Left lung (tissue), 10 donors: ENCODE data around the gene TRIM56. TPM values are rescaled to one million over a fixed set of nuclear protein-coding genes. Genes with fewer than 3 reads are reported as not detected.

Source experiments
- ATAC-seq: fragments of 200-7000 bp; cut with Tn5 transposase; one replicate; pipeline ENCODE4 v1.9.1; 2020; ENCODE audit warnings: moderate library complexity
- DNase-seq, 4 donors: peaks; one replicate each; pipeline ENCODE4 v3.0.0-alpha.2; 2013 to 2020
- H3K27ac ChIP-seq, 2 donors: fragments of 200-600 bp; sonication (generic) in 1 of 2; one replicate each; pipeline versions ENCODE4 v1.5.0 to v1.8.0; 2020 to 2021
- H3K27me3 ChIP-seq, 2 donors: fragments of 200-600 bp; sonication (generic) in 1 of 2; one replicate each; pipeline versions ENCODE4 v1.5.0 to v1.8.0; 2020 to 2021
- H3K36me3 ChIP-seq, 2 donors: fragments of 200-600 bp; sonication (generic) in 1 of 2; one replicate each; pipeline versions ENCODE4 v1.5.0 to v1.8.0; 2020 to 2021
- H3K4me1 ChIP-seq, 2 donors: fragments of 200-600 bp; one replicate each; pipeline ENCODE4 v1.8.0; 2021
- H3K4me3 ChIP-seq, 2 donors: fragments of 200-600 bp; sonication (generic) in 1 of 2; one replicate each; pipeline versions ENCODE4 v1.5.0 to v1.8.0; 2020 to 2021; ENCODE audit warnings: mild to moderate bottlenecking in 1 of 2
- H3K9me3 ChIP-seq, 2 donors: fragments of 200-600 bp; sonication (generic) in 1 of 2; one replicate each; pipeline versions ENCODE4 v1.5.0 to v1.8.0; 2020 to 2021
- CTCF ChIP-seq, 2 donors: fragments of 200-600 bp; sonication (generic) in 1 of 2; IDR thresholded peaks; one replicate each; pipeline versions ENCODE4 v1.5.0 to v1.8.0; 2021; ENCODE audit warnings: antibody characterized with exemption in 2 of 2
- intact Hi-C, 2 donors: fragments of 100-400 bp; cut with DNase I; formaldehyde crosslinking; loops; one replicate each; pipeline versions ENCODE4 v1.11.2 to v1.14.2; 2022
- polyA plus RNA-seq, 6 donors: library from polyadenylated mRNA; unstranded; fragments of 120-200 nt; gene quantifications; one replicate each; pipeline ENCODE4 v1.2.1, GENCODE V29; 2013; ENCODE audit not compliant: insufficient read length in 6 of 6
- total RNA-seq, 2 donors: library from RNA; stranded (reverse); fragmentation: NEBNext Ultra II Directional; extraction: Animal tissue kit (Norgen Biotek cat#: 25700); gene quantifications; one replicate each; pipeline ENCODE4 v1.2.1, GENCODE V29; 2021
- donor health status: DM: no; HTN: yes; CAD: no.
- donor health status: DM: no; HTN: no; CAD: no.

TRIM56 gene
- total and polyA plus RNA-seq, 8 donors, result 23.4 to 55.6 (median 26.9) TPM

- Histone ChIP-seq H3K27me3 (no peaks in the 10 kb centered on the region), H3K27ac (no peak overlapping the region), H3K9me3 (no peaks in the 10 kb centered on the region), H3K4me1 (peaks cover 7 to 47% of the 10 kb centered on the region in 2 donors), H3K4me3 (no peak overlapping the region), H3K36me3 (peaks cover 0 to 12% of the 10 kb centered on the region in 2 donors)
- DNase-seq (no peak), ATAC-seq (no peak)
- intact Hi-C loops, result loop anchor here in 1 of 2 donors (10.0 kb wide), 1 partner anchor 144 kb away; no protein-coding TSS in a partner anchor
- TF ChIP-seq CTCF (IDR thresholded peaks at IDR 0.05), result no peak
Observed at GRCh38 chr7:101140746-101141382, 55.6 kb downstream of the TRIM56 start.

Other genes starting within 250 kb of the TRIM56 start
- gene SLC12A9, start 232.8 kb upstream of the TRIM56 start, total RNA-seq, result 10 to 100 TPM; 35.7 to 49.9 TPM
- gene SLC12A9, start 232.8 kb upstream of the TRIM56 start, polyA plus RNA-seq, result 10 to 100 TPM; 32.2 to 53.7 (median 40.8) TPM
- gene TRIP6, start 218.1 kb upstream of the TRIM56 start, total RNA-seq, result 10 to 100 TPM; 72.9 to 84.9 TPM
- gene TRIP6, start 218.1 kb upstream of the TRIM56 start, polyA plus RNA-seq, result 10 to 100 TPM; 61.5 to 96.6 (median 76.2) TPM
- gene SRRT, start 210.4 kb upstream of the TRIM56 start, total RNA-seq, result 100 to 1,000 TPM in 1 of 2 donors, 10 to 100 TPM in 1; 91.4 to 119 TPM
- 100 to 1,000 TPM; 155 to 232 (median 177) TPM for gene SRRT, start 210.4 kb upstream of the TRIM56 start, polyA plus RNA-seq
- gene UFSP1, start 195.8 kb upstream of the TRIM56 start, total RNA-seq, result 1 to 10 TPM; 1.8 to 4.4 TPM
- 1 to 10 TPM in 4 of 6 donors, under 1 TPM in 2; 0.87 to 2.1 (median 1.6) TPM for gene UFSP1, start 195.8 kb upstream of the TRIM56 start, polyA plus RNA-seq
- gene ACHE, start 189.6 kb upstream of the TRIM56 start, total RNA-seq, result 1 to 10 TPM; 2.4 to 3.3 TPM
- 1 to 10 TPM; 1.6 to 4.5 (median 2.7) TPM for gene ACHE, start 189.6 kb upstream of the TRIM56 start, polyA plus RNA-seq
- 1 to 10 TPM; 2.9 to 3.6 TPM for gene MUC3A, start 135.9 kb upstream of the TRIM56 start, total RNA-seq
- gene MUC3A, start 135.9 kb upstream of the TRIM56 start, polyA plus RNA-seq, result under 1 TPM; 0.37 to 0.67 (median 0.58) TPM
- gene MUC12, start 115.9 kb upstream of the TRIM56 start, total RNA-seq, result 1 to 10 TPM in 1 of 2 donors, under 1 TPM in 1; 0.44 to 1.7 TPM
- gene MUC12, start 115.9 kb upstream of the TRIM56 start, polyA plus RNA-seq, result 1 to 10 TPM in 3 of 6 donors, under 1 TPM in 3; 0.45 to 2.0 (median 1.2) TPM
- under 1 TPM in 1 of 2 donors, not detected in 1; 0.05 TPM for gene MUC17, start 65.4 kb upstream of the TRIM56 start, total RNA-seq
- gene MUC17, start 65.4 kb upstream of the TRIM56 start, polyA plus RNA-seq, result under 1 TPM in 1 of 6 donors, not detected in 5; 0.46 TPM
- gene SERPINE1, start 41.6 kb downstream of the TRIM56 start, total RNA-seq, result 10 to 100 TPM; 59.4 to 80.5 TPM
- gene SERPINE1, start 41.6 kb downstream of the TRIM56 start, polyA plus RNA-seq, result 1 to 10 TPM; 2.5 to 6.5 (median 3.9) TPM
- gene AP1S1, start 69.0 kb downstream of the TRIM56 start, total RNA-seq, result 10 to 100 TPM; 39.4 to 48.7 TPM
- gene AP1S1, start 69.0 kb downstream of the TRIM56 start, polyA plus RNA-seq, result 10 to 100 TPM; 83.9 to 92.6 (median 85.8) TPM
- not detected for gene VGF, start 80.1 kb downstream of the TRIM56 start, total RNA-seq
- 1 to 10 TPM in 2 of 6 donors, under 1 TPM in 4; 0.82 to 1.4 (median 0.95) TPM for gene VGF, start 80.1 kb downstream of the TRIM56 start, polyA plus RNA-seq
- not detected for gene NAT16, start 94.8 kb downstream of the TRIM56 start, total RNA-seq
- under 1 TPM; 0.04 to 0.27 (median 0.09) TPM for gene NAT16, start 94.8 kb downstream of the TRIM56 start, polyA plus RNA-seq
- not detected for gene MOGAT3, start 115.6 kb downstream of the TRIM56 start, total RNA-seq
- gene MOGAT3, start 115.6 kb downstream of the TRIM56 start, polyA plus RNA-seq, result under 1 TPM in 5 of 6 donors, not detected in 1; 0.07 to 0.11 (median 0.08) TPM
- 100 to 1,000 TPM in 1 of 2 donors, 10 to 100 TPM in 1; 97.1 to 120 TPM for gene PLOD3, start 132.1 kb downstream of the TRIM56 start, total RNA-seq
- 10 to 100 TPM; 60.9 to 69.2 (median 64.5) TPM for gene PLOD3, start 132.1 kb downstream of the TRIM56 start, polyA plus RNA-seq
- gene ZNHIT1, start 132.7 kb downstream of the TRIM56 start, total RNA-seq, result 10 to 100 TPM; 66.1 to 70.5 TPM
- 10 to 100 TPM; 44.9 to 60.6 (median 52.3) TPM for gene ZNHIT1, start 132.7 kb downstream of the TRIM56 start, polyA plus RNA-seq
- gene CLDN15, start 152.3 kb downstream of the TRIM56 start, total RNA-seq, result 1 to 10 TPM; 7.6 to 8.4 TPM
- 10 to 100 TPM; 11.9 to 19.0 (median 16.8) TPM for gene CLDN15, start 152.3 kb downstream of the TRIM56 start, polyA plus RNA-seq
- gene FIS1, start 159.6 kb downstream of the TRIM56 start, total RNA-seq, result 100 to 1,000 TPM; 144 to 148 TPM
- gene FIS1, start 159.6 kb downstream of the TRIM56 start, polyA plus RNA-seq, result 100 to 1,000 TPM; 116 to 139 (median 129) TPM
- gene IFT22, start 236.3 kb downstream of the TRIM56 start, total RNA-seq, result 10 to 100 TPM; 18.8 to 27.4 TPM
- 10 to 100 TPM; 42.8 to 51.0 (median 47.2) TPM for gene IFT22, start 236.3 kb downstream of the TRIM56 start, polyA plus RNA-seq